Hematopoietic multipotent progenitor cell treated with erythropoietin and hydrocortisone succinate and interleukin-3 and kit ligand, for 6 days (in vitro differentiated cells): ENCODE results near the gene FAM83F.
A peak's percentile ranks its signal among the peaks of the same experiment; 100 is the strongest.

ENCODE experiments used
- DNase-seq: peaks from one replicate; pipeline ENCODE4 v3.0.0-alpha.2; 2015

FAM83F gene

DNA sequence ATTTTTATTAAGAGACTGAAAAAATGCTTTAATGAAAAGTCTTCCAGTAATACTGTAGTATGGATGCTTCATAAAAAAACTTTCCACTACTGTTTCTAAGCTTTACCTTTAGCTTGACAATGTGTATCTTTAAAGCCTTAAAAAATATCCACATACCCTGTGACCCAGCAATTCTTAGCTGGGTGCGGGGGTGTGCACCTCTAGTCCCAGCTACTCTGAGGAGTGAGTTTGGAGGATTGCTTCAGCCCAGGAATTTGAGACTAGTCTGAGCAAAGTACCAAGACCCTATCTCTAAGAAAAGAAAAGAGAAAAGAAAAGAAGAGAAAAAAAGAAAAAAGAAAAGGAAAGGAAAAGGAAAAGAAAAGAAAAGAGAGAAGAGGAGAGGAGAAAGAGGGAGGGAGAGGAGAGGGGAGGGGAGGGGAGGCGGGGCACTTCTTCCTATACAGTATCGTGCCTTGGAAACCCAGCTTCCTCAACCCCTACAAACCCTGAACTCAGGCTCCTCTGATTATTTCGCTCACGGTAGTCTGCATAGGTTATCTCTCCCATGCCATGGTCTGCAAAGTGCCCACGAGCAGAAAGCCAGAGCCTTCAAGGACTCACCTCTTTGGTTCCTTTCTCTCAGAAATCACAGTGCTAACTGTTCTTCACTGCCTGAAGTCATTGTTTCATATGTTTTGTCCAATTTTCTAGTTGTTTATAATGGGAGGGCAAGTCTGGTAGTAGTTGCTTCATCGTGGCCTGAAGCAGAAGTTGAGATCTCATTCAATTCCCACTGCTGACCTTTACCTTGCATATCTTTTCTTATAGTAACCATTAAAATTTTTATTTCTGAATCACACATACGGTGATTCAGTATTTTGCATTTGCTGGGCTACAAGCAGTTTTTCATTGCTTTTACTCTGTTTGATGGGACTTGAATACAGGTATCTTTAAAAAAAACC is 82.2 kb downstream of the FAM83F start:
- peak; percentile 68 for DNase-seq

DNA sequence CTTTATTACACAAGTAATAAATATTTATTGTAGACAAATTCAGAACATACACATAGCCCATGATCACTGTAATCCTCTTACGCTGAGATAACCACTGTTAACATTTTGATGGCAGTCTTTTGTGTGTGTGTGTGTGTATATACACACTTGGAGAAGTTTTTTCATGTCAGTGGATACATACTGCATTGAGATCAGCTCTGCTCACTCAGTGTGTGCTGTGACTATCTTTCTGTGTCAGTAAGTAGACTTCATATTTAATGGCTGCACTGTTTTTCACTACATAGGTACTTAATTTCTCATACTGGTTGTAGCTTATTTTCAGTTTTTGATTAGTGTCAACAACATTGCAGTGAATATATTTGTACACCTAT is 82.9 kb downstream of the FAM83F start:
- no peak for DNase-seq

DNA sequence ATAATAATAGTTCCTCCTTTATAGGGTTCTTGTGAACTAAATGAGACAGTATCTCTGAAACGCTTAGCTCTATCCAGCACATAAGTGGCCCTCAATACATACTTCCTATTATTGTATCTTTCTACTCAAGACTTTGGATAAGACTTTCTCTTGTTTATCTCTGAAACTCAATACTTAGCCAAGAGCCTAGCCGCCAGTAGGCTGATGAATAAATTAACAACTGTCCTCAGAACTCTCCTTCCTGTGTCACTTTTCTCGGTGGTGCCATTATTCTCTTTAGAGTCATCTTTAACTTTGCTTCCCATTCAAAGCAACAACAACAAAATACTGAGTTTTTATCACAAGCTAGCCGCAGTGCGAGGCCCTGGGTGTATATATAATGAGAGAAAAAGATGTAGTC is 86.9 kb downstream of the FAM83F start:
- peak; percentile 47 for DNase-seq

DNA sequence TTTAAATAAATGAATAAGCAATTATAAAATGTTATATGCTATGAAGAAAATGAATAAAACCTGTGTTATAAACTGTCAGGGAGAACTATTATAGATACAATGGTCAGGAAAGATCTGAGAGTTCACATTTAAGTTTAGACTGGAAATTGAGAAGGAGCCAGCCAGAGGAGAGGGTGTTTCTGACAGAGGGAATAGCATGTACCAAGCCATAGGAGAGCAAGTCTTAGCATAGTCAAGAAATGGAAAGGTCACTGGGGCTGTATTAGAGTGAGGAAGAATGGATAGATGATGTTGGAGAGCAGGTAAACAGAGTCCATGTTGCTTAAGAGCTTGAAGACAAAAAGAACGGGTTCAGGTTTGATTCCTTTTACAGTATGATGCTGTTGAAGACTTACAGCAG is 87.4 kb downstream of the FAM83F start:
- no peak for DNase-seq

DNA sequence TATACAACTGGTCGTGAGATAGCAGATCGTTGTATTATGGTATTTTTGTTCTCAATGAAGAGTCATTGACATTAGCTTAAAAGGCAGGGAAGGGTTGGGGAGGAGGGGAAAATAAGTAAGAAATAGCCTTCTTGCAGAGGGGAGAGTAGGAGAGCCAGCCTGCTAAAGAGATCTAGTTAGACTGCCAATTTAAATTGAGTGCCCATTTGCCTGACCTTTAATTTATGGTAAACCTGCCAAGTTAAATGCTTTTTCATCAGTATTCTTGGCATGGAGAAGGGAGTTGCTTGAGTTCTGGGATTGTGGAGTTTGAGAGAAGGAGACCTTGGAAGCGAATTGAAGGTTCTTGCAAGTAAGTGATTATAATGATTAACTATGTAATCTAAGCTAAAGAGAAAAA is 89.0 kb downstream of the FAM83F start:
- DNase-seq, result no peak

DNA sequence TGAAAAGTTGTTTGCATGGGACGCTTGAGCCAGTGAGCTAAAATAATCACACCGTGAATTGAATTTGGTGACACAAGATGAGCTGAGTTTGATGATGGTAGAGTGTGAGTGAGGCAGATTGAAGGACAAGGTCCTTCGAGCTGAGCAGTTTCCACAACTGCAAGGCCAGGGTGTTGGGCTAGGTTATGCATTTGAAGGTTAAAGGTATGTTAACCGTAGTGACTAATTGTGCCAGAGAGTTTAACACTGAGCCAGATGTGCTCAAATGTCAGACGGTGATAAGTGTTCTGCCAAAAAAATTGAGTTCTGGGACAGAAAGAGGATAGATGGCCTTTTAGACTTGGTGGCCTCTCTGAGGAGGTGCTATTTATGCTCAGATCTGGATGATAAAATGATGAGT is 89.5 kb downstream of the FAM83F start:
- DNase-seq, result no peak

DNA sequence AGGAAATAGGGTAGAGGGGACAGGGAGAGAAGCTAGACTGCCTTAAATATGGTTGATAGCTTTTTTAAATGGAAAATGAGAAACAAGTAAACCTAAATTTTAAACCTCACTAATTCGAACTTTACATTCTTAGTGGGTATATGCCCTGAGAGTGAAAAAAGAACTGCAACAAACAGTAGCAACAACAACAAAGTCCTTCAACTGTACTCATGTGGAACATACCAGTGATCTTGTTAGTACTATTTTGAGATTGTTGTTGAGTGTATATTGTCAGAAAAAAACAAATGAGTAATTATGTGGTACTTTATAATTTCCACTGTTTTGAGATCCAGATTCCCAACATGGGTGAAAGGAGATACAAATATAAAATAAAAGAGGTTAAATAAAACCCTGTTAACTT is 94.1 kb downstream of the FAM83F start:
- no peak for DNase-seq
